GM10266 (cell line): ENCODE measurements around the gene DEAF1.

Source experiments
- DNase-seq: peaks from one replicate; pipeline ENCODE4 v3.0.0; 2012; ENCODE audit errors: extremely low spot score
- TF ChIP-seq, protein P1 (sequence below): IDR thresholded peaks from 2 replicates; pipeline ENCODE4 v1.5.1; 2012; ENCODE audit warnings: mild to moderate bottlenecking, low read depth; ENCODE audit not compliant: control insufficient read depth, insufficient read depth; ENCODE audit errors: missing control alignments

The DEAF1 gene

DNA sequence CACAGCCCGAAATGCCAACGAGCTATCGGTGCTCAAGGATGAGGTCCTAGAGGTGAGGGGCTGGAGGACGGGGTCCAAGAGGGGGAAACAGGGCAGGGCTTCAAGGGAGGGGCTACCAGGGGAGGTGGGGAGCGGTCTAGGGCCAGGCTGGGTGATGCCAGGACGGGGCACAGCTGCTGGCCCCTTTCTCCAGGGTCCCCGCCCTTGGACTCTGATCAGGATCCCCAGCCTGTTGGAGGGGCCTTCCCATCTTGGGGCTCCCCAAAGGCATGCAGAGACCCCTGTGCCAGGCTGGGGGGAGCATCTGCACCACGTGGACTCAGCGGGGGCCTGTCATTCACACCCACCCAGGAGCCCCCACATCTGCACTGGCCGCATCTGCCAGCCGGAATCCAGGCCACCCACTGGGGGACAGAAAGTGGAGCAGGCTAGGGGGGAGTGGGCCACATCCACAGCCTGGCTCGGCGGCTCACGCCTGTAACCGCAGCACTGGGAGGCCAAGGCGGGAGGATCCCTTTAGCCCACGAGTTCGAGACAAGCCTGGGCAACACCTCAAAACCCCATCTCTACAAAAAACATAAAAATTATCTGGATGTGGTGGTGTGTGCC is 29.9 kb upstream of the DEAF1 start:
- TF ChIP-seq, protein P1, sequence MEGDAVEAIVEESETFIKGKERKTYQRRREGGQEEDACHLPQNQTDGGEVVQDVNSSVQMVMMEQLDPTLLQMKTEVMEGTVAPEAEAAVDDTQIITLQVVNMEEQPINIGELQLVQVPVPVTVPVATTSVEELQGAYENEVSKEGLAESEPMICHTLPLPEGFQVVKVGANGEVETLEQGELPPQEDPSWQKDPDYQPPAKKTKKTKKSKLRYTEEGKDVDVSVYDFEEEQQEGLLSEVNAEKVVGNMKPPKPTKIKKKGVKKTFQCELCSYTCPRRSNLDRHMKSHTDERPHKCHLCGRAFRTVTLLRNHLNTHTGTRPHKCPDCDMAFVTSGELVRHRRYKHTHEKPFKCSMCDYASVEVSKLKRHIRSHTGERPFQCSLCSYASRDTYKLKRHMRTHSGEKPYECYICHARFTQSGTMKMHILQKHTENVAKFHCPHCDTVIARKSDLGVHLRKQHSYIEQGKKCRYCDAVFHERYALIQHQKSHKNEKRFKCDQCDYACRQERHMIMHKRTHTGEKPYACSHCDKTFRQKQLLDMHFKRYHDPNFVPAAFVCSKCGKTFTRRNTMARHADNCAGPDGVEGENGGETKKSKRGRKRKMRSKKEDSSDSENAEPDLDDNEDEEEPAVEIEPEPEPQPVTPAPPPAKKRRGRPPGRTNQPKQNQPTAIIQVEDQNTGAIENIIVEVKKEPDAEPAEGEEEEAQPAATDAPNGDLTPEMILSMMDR: no peak
- peak; percentile 23 for DNase-seq

DNA sequence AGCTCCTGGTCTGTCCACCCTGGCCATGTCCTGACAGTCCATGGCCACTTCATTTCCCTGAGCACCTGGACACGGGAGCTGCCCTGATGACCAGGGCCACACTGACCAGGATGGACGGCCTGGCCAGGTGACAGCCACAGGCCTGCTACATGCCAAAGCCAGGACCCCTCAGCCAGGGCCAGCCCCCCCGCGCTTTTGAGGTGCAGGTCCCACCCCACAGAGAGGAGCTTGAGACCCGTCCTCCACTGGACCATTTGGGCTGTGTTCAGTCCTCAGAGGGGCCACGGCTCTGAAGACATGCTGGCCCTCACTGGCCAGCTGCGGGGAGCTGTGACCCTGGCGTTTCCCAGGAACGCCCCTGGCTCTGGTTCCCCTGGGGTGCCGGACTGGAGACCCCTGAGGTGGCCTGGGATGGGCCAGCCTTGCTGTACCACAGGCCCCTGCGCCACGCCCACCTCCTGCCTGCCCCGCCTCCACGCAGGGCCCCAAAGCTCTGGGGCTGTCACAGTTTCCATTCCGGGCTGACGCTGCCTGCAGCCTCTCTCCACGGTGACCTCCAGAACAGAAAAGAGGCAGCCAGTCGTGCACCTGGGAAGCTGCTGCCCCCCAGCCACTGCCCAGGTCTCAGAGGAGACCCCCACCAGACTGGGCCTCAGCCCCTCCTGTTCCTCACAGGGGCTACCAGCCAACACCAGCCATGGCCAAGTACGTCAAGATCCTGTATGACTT is 29.2 kb upstream of the DEAF1 start:
- DNase-seq: peak; percentile 66
- TF ChIP-seq, protein P1: no peak

DNA sequence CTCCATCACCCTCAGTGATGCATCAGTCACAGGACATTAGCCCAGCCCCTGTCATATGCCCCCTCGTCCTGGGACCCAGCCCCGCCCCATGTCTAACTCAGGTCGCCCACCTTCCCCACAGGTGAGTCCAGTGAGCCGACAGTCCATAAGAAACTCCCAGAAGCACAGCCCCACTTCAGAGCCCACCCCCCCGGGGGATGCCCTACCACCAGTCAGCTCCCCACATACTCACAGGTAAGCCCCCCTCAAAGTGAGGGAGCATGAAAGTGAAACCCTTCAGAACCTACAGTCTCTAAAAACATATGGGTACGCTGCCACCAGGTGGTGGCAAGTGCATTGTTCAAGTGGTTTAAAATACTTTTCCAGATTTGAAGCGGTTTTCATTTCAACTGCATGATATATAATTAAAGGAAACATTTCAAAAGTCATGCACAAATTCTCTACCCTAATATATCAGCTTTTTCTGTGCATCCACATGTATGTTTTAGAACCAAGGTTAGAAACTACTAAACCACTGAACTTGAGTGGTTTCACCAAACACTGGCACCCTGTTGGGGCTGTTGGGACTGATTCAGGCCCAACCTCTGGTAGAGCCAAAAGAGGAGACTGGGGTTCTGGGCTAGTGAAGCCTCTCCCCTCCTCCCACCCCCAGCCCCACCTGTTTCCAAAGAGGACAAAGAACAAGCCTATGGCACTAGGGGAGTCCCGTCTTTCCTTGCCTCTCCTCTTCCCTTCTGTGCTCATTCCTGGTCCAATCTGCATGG is 28.3 kb upstream of the DEAF1 start:
- DNase-seq: peak; percentile 84
- TF ChIP-seq, protein P1: peak; percentile 65

DNA sequence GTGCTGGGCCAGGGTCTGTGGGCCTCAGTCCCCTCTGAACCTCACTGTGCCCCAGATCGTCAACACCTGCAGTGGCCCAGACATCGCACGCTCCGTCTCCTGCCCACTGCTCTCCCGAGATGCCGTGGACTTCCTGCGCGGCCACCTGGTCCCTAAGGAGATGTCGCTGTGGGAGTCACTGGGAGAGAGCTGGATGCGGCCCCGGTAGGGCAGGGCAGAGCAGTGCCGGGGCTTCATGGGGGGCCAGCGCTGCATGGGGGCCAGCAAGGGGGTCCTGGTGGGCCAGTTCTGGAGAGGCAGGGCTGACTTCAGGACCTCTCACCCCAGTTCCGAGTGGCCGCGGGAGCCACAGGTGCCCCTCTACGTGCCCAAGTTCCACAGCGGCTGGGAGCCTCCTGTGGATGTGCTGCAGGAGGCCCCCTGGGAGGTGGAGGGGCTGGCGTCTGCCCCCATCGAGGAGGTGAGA is 27.4 kb upstream of the DEAF1 start:
- no peak for DNase-seq
- TF ChIP-seq, protein P1: no peak

DNA sequence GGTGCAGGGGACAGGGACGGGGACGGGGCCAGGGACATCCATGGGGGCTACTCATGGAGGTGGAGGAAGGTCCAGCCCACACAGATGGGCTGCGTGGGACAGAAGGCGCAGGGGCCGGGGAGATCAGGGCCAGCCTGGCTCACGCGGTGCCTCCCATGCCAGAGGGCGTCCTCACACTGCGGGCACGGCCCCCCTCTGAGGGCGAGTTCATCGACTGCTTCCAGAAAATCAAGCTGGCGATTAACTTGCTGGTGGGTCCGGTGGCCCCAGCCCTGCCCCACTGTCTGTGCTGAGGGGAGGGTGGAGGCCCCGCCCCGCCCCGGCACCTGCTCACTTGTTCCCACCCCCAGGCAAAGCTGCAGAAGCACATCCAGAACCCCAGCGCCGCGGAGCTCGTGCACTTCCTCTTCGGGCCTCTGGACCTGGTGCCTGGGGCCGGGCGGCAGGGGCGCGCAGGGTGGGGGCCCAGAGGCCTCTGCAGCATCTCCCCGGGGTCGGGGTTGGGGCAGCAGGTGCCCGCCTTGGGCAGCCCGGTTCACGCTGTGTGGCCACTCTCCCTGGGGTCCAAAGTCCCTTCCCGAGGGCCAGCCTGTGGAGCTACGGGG is 26.8 kb upstream of the DEAF1 start:
- DNase-seq: peak; percentile 69
- TF ChIP-seq, protein P1: no peak

DNA sequence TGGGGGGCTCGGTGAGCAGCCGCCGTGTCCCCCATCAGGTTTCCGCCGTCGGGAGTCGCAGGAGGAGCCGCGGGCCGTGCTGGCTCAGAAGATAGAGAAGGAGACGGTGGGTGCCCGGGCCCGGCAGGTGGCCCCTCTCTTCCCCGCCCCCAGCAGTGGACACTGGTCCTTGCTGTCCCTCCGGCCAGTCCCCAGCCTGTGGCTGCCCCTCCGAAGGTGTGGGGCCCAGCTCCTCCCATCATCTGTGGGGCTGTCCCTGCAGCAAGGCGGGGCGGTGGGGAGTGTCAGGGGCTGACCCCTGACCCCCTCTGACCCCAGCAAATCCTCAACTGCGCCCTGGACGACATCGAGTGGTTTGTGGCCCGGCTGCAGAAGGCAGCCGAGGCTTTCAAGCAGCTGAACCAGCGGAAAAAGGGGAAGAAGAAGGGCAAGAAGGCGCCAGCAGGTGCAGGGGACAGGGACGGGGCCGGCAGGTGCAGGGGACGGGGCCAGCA is 26.3 kb upstream of the DEAF1 start:
- DNase-seq: no peak

More for the DNA sequence above, 26.3 kb upstream of the DEAF1 start:
- TF ChIP-seq, protein P1: no peak
